GM23248 (cell line): Measurements from ENCODE around the gene EFCAB5. TPM values are rescaled to one million over a fixed set of nuclear protein-coding genes. Genes with fewer than 3 reads are reported as not detected.
A peak's percentile ranks its signal among the peaks of the same experiment; 100 is the strongest.
"Not testable (repeated sequence)": the region's sequence is repeated elsewhere in the genome, so short reads cannot be mapped to it uniquely, and the experiment has no call there.

Experiments
- DNase-seq: peaks from one replicate; pipeline ENCODE4 v3.0.0-alpha.2; 2015
- H2AFZ ChIP-seq: fragments of 200-600 bp; sonication (generic); 2 replicates; pipeline ENCODE4 v1.6.1; 2016; ENCODE audit warnings: antibody characterized with exemption
- H3F3A ChIP-seq: fragments of 200-600 bp; sonication (generic); 2 replicates; pipeline ENCODE4 v1.6.1; 2016; ENCODE audit warnings: mild to moderate bottlenecking, antibody characterized with exemption, mixed run types; ENCODE audit not compliant: insufficient read depth
- H3K27ac ChIP-seq: fragments of 200-600 bp; sonication (generic); 2 replicates; pipeline ENCODE4 v1.5.1; 2016; ENCODE audit warnings: mild to moderate bottlenecking
- H3K27me3 ChIP-seq: fragments of 200-600 bp; sonication (generic); replicated peaks from 2 replicates; pipeline ENCODE4 v1.6.1; 2016; ENCODE audit warnings: mild to moderate bottlenecking; ENCODE audit not compliant: insufficient read depth
- H3K36me3 ChIP-seq: fragments of 200-600 bp; sonication (generic); 2 replicates; pipeline ENCODE4 v1.6.1; 2016; ENCODE audit warnings: low read depth, mild to moderate bottlenecking
- H3K4me1 ChIP-seq: fragments of 200-600 bp; sonication (generic); 2 replicates; pipeline ENCODE4 v1.6.1; 2016; ENCODE audit warnings: mild to moderate bottlenecking; ENCODE audit not compliant: insufficient read depth
- H3K4me2 ChIP-seq: fragments of 200-600 bp; sonication (generic); one replicate; pipeline ENCODE4 v1.6.1; 2016; ENCODE audit warnings: mild to moderate bottlenecking; ENCODE audit not compliant: unreplicated experiment
- H3K4me3 ChIP-seq: fragments of 200-600 bp; sonication (generic); 2 replicates; pipeline ENCODE4 v1.5.1; 2016; ENCODE audit warnings: mild to moderate bottlenecking
- H3K79me2 ChIP-seq: fragments of 200-600 bp; sonication (generic); 2 replicates; pipeline ENCODE4 v1.6.1; 2016; ENCODE audit warnings: mild to moderate bottlenecking; ENCODE audit not compliant: insufficient read depth
- H3K9ac ChIP-seq: fragments of 200-600 bp; sonication (generic); 2 replicates; pipeline ENCODE4 v1.6.1; 2016; ENCODE audit warnings: mild to moderate bottlenecking
- H3K9me2 ChIP-seq: fragments of 200-600 bp; sonication (generic); 2 replicates; pipeline ENCODE4 v1.6.1; 2016; ENCODE audit warnings: mixed run types, mild to moderate bottlenecking, moderate library complexity; ENCODE audit not compliant: insufficient read depth
- H3K9me3 ChIP-seq: fragments of 200-600 bp; sonication (generic); one replicate; pipeline ENCODE4 v1.6.1; 2017; ENCODE audit warnings: low read depth
- H4K20me1 ChIP-seq: fragments of 200-600 bp; sonication (generic); 2 replicates; pipeline ENCODE4 v1.6.0; 2016; ENCODE audit not compliant: insufficient read depth
- EZH2 ChIP-seq: fragments of 200-600 bp; sonication (generic); IDR thresholded peaks from 2 replicates; pipeline ENCODE4 v1.6.1; 2018; ENCODE audit warnings: antibody characterized with exemption, mild to moderate bottlenecking; ENCODE audit not compliant: insufficient read depth, poor library complexity, severe bottlenecking
- EZH2phosphoT487 ChIP-seq: fragments of 200-600 bp; sonication (generic); IDR thresholded peaks from 2 replicates; pipeline ENCODE4 v1.6.1; 2018; ENCODE audit warnings: antibody characterized with exemption, moderate library complexity, mild to moderate bottlenecking, low read depth; ENCODE audit not compliant: insufficient read depth
- WGBS, 2 experiments: methylation state at CpG; one replicate each; pipeline ENCODE4 v1.1.6; 2015 to 2017; ENCODE audit warnings: low lambda C conversion rate in 2 of 2, low coverage in 1 of 2; ENCODE audit errors: missing lambda C conversion rate in 2 of 2; 5-methylcytosine and 5-hydroxymethylcytosine counted together
- in situ Hi-C: fragments of 300-500 bp; cut with MboI; formaldehyde crosslinking; loops from 2 replicates; pipeline ENCODE4 v1.15.0; 2020
- polyA plus RNA-seq: library from polyadenylated mRNA; unstranded; fragments of >200 nt; fragmentation: Nextera tagmentation; extraction: Ambion mirVana; gene quantifications from 2 replicates; pipeline ENCODE4 v1.2.1, GENCODE V29; 2016
- total RNA-seq: library from RNA; depleted of rRNA; stranded (reverse); fragments of >200 nt; shearing (Covaris generic); gene quantifications from 2 replicates; pipeline ENCODE4 v1.2.3, GENCODE V29; 2014

Gene EFCAB5
- total and polyA plus RNA-seq, 2 experiments from 2014 or later = 0.41 TPM; not detected in 1

DNA sequence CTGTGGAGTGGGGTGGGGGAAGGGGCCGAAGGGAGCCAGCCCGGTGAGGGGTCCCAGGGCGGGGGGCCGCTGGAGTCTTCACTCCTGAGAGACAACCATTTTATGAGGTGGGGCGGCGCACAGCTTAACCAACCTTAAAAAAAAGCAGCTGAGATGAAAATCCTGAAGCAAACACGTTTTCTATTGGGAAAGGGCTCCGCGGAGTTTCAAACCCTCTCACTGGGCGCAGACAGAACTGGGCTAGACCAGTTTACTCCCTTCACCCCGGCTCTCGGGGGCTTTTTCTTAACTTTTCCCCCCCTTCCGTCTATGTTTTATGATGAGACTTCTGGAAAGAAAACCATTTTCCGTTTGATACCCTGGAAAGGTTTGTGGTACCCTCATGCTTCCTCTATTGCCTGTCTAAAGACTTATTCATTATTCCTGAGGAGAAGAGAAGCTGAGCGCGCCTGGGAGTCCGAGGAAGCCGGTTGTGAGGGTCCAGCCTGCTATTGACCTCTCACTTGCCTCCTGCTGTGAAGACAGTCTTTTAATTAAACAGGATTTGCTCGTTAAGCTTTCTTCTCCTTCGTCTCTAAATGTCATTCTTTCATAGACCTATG is 10.9 kb upstream of the EFCAB5 start:
- Histone ChIP-seq H3K9ac (peak overlapping the region; percentile 76), H3K9me2 (no peaks in the 10 kb centered on the region), H3K4me2 (peak overlapping the region; percentile 100), H3K79me2 (peaks cover 43% of the 10 kb centered on the region), H3K4me1 (peaks cover 20% of the 10 kb centered on the region), H3K4me3 (peak overlapping the region; percentile 80), H3K27ac (peak overlapping the region; percentile 53), H3K36me3 (no peaks in the 10 kb centered on the region), H2AFZ (peak overlapping the region; percentile 96), H3K27me3 (no peaks in the 10 kb centered on the region), H3K9me3 (no peaks in the 10 kb centered on the region), H4K20me1 (no peaks in the 10 kb centered on the region), H3F3A (peaks cover 10% of the 10 kb centered on the region; the same call in 1 of the 2 replicates)
- in situ Hi-C loops = loop anchor here (5.0 to 10.0 kb wide), 2 partner anchors 128 to 286 kb away; no protein-coding TSS in a partner anchor
- TF ChIP-seq EZH2phosphoT487 (no peak), EZH2 (no peak)
- 1 to 2% methylated on average over 20 of the region's 20 CpGs for whole genome bisulfite sequencing, 2 experiments
- DNase-seq = no peak

GRCh38 chr17:29931231-29931932 is 10.1 kb upstream of the EFCAB5 start:
- Histone ChIP-seq H3K4me2 (peak overlapping the region; percentile 100), H3K27ac (no peak overlapping the region), H3K79me2 (peaks cover 35% of the 10 kb centered on the region), H3K27me3 (no peaks in the 10 kb centered on the region), H3K4me1 (peaks cover 20% of the 10 kb centered on the region), H3F3A (peaks cover 10% of the 10 kb centered on the region; the same call in 1 of the 2 replicates), H3K9ac (peak overlapping the region; percentile 76; the same call in 1 of the 2 replicates), H4K20me1 (no peaks in the 10 kb centered on the region), H3K4me3 (peak overlapping the region; percentile 80), H3K9me3 (no peaks in the 10 kb centered on the region), H3K36me3 (no peaks in the 10 kb centered on the region), H3K9me2 (no peaks in the 10 kb centered on the region), H2AFZ (peak overlapping the region; percentile 96)
- in situ Hi-C loops = loop anchor here (5.0 to 10.0 kb wide), 2 partner anchors 129 to 287 kb away; no protein-coding TSS in a partner anchor
- TF ChIP-seq EZH2phosphoT487 (no peak), EZH2 (no peak)
- peak; percentile 89 for DNase-seq
- WGBS, 2 experiments = 0 to 1% methylated on average over 3 of the region's 3 CpGs

DNA sequence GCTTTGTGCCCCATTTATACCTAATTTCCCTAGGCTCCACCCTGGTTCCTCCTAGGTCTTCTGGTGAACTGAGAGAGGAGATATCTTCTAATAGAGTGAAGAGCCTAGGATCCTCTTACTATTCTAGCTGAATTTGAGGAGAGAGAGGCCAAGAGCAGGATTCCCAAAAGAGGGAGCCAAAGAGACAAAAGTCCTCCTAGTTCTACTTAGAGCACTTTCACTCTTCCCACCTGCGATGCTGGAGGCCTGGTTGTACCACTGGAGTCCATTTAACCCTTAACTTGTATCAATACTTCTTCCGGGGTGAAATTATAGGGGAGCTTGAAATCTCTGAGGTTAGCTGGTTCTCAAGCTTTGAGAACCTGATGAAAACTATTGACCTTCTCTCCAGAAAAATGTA is 8.1 kb upstream of the EFCAB5 start:
- no peak overlapping the region for H2AFZ ChIP-seq
- H3F3A ChIP-seq = peaks cover 10% of the 10 kb centered on the region; the same call in 1 of the 2 replicates
- H3K4me2 ChIP-seq = no peak overlapping the region
- H3K27me3 ChIP-seq = no peaks in the 10 kb centered on the region
- 48 to 54% methylated on average over 2 of the region's 2 CpGs for WGBS, 2 experiments
- no peaks in the 10 kb centered on the region for H3K9me2 ChIP-seq
- TF ChIP-seq EZH2 (no peak), EZH2phosphoT487 (no peak)
- no peaks in the 10 kb centered on the region for H3K9me3 ChIP-seq
- no peak overlapping the region for H3K9ac ChIP-seq
- no peak overlapping the region for H3K4me3 ChIP-seq
- H3K27ac ChIP-seq = no peak overlapping the region
- peaks cover 9% of the 10 kb centered on the region for H3K4me1 ChIP-seq
- H4K20me1 ChIP-seq = no peaks in the 10 kb centered on the region
- in situ Hi-C loops = loop anchor here (5.0 to 10.0 kb wide), 2 partner anchors 131 to 289 kb away; no protein-coding TSS in a partner anchor
- H3K36me3 ChIP-seq = no peaks in the 10 kb centered on the region
- peaks cover 15% of the 10 kb centered on the region for H3K79me2 ChIP-seq
- peak; percentile 50 for DNase-seq

- in situ Hi-C loops = loop anchor here (10.0 kb wide), 1 partner anchor 291 kb away; no protein-coding TSS in a partner anchor
- not testable (repeated sequence) for H3K4me3 ChIP-seq, H3K27ac ChIP-seq, H3K79me2 ChIP-seq, H3K36me3 ChIP-seq, H3K27me3 ChIP-seq, H3K9ac ChIP-seq, DNase-seq, H3F3A ChIP-seq, H3K4me1 ChIP-seq, H3K4me2 ChIP-seq, H4K20me1 ChIP-seq, H3K9me3 ChIP-seq, H2AFZ ChIP-seq, H3K9me2 ChIP-seq
- 91 to 94% methylated on average over 3 of the region's 3 CpGs for WGBS, 2 experiments
These were observed 5.5 kb upstream of the EFCAB5 start for GRCh38 chr17:29935909-29936308.
